ENCODE results near the gene DUOX1.

DUOX1 gene

GRCh38 chr15:45187894-45188830 is 58.4 kb downstream of the DUOX1 start, which contains the start of gene SHF:
Gene SHF (minus strand): TSS chr15:45187966. CDS start chr15:45187951, 15 bp downstream.
- Histone ChIP-seq H3K27me3 (ENCODE audit: insufficient read depth, poor library complexity, severe bottlenecking) (peaks cover 13% of the 10 kb centered on the region), H3K4me3 (replicated peaks; ENCODE audit: insufficient read depth, low read length) (peak within 1 kb of the TSS; percentile 13; the same call in 1 of the 2 replicates), H3K27ac (replicated peaks) (no peak within 1 kb of the TSS)
- TF ChIP-seq CTCF (IDR thresholded peaks at IDR 0.05; ENCODE audit: insufficient read depth, low read length) (no peak), REST (IDR thresholded peaks at IDR 0.05; ENCODE audit: insufficient replicate concordance, low read depth) (no peak), SPI1 (IDR thresholded peaks at IDR 0.05; ENCODE audit: borderline replicate concordance, low read depth) (no peak), GABPA (IDR thresholded peaks at IDR 0.05; ENCODE audit: low read depth) (no peak), POLR2AphosphoS5 (IDR thresholded peaks at IDR 0.05; ENCODE audit: low read depth) (no peak)
- no peak for DNase-seq (ENCODE audit: low read depth in 1 of 2, low spot score in 1 of 2)

GRCh38 chr15:45197512-45197911 is 67.7 kb downstream of the DUOX1 start:
- TF ChIP-seq SPI1 (IDR thresholded peaks at IDR 0.05; ENCODE audit: borderline replicate concordance, low read depth), result peak; percentile 74
- TF ChIP-seq GABPA (IDR thresholded peaks at IDR 0.05; ENCODE audit: low read depth), result no peak
- Histone ChIP-seq H3K4me3 (replicated peaks; ENCODE audit: insufficient read depth, low read length) (peak overlapping the region; percentile 93; the same call in 1 of the 2 replicates), H3K27me3 (ENCODE audit: insufficient read depth, poor library complexity, severe bottlenecking) (no peaks in the 10 kb centered on the region), H3K27ac (replicated peaks) (no peak overlapping the region)
- peak in 1 of 2 experiments; percentile 36 for DNase-seq (ENCODE audit: low read depth in 1 of 2, low spot score in 1 of 2)

GRCh38 chr15:45198337-45199135 is 68.7 kb downstream of the DUOX1 start:
- peak; percentile 94 to 95 for DNase-seq (ENCODE audit: low read depth in 1 of 2, low spot score in 1 of 2)
- peak overlapping the region; percentile 93 for H3K4me3 ChIP-seq (replicated peaks; ENCODE audit: insufficient read depth, low read length)
- H3K27ac ChIP-seq (replicated peaks), result peak overlapping the region; percentile 77
- TF ChIP-seq POLR2AphosphoS5 (IDR thresholded peaks at IDR 0.05; ENCODE audit: low read depth), result peak; percentile 73; the same call in 1 of the 2 replicates
- TF ChIP-seq GABPA (IDR thresholded peaks at IDR 0.05; ENCODE audit: low read depth), result no peak
- no peak for TF ChIP-seq REST (IDR thresholded peaks at IDR 0.05; ENCODE audit: insufficient replicate concordance, low read depth)
- no peak for TF ChIP-seq SPI1 (IDR thresholded peaks at IDR 0.05; ENCODE audit: borderline replicate concordance, low read depth)
- TF ChIP-seq CTCF (IDR thresholded peaks at IDR 0.05; ENCODE audit: insufficient read depth, low read length), result peak; percentile 72
- H3K27me3 ChIP-seq (ENCODE audit: insufficient read depth, poor library complexity, severe bottlenecking), result no peaks in the 10 kb centered on the region
